ENCODE results near the gene NUMBL.
"Not testable (repeated sequence)": the region's sequence is repeated elsewhere in the genome, so short reads cannot be mapped to it uniquely, and the experiment has no call there.

The NUMBL gene

DNA sequence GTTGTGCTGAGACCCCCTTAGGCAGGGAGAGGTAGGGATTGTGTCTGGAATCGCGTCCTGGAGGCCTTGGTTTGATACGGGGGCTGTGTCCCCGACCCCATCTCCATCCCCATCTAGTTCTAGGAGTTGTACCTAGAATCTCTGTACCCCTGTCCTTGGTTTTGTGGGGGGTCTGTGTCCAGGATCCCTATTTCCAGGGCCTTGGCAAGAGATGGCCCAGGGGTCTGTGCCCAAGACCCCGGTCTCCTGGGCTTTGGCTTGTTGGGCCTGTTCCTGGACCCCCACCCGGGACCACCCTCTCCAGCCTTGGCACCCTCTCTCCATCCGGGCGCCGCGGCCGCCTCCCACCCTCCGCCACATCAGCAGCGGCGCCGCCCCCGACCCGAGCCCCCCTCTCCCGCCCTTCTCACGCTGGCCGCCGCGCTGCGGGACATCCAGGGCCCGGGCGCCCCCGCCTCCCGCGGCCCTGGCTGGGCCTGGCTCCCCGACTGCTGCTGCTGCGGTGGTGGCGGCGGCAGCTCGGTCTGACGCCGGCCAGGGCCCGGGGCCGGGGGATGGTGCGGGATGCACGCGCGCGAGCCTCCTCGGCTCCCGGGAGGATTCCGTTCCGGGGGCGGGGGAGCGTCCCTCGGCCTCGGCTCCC, at the start of gene NUMBL:
NUMBL (minus strand) TSS at position 602 of the 643 bp plus-strand sequence; CDS start at position 434, 168 bp downstream.
- no peak for DNase-seq

DNA sequence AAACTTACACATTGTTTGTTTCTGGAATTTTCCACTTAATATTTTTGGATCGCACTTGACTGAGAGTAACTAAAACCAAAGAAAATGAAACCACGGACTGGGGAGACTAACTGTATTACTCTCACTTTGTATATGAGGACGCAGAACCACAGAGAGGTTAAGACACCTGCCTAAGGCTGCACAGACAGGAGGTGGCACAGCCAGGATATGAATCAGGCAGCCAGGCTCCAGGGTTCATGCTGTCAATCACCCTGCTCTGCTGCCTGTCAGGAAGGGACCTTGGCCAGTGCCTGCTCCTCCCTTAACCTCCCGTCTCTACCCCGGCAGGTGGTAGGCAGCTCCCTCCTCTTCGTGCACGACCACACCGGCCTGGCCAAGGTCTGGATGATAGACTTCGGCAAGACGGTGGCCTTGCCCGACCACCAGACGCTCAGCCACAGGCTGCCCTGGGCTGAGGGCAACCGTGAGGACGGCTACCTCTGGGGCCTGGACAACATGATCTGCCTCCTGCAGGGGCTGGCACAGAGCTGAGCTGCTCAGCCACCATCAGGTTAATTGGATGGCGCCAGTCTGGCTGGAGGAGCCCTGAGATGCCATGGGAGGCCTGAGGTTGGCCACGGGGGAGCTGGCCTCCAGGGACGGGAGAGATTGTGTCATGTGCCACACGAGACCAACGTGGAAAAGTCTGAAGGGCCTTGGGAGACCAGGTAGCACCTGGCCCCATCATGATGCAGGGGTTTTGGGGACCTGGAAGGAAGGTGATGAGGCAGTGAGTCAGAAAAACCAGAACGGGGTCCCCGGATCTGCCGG, 48.8 kb upstream of the NUMBL start:
- no peak for DNase-seq

DNA sequence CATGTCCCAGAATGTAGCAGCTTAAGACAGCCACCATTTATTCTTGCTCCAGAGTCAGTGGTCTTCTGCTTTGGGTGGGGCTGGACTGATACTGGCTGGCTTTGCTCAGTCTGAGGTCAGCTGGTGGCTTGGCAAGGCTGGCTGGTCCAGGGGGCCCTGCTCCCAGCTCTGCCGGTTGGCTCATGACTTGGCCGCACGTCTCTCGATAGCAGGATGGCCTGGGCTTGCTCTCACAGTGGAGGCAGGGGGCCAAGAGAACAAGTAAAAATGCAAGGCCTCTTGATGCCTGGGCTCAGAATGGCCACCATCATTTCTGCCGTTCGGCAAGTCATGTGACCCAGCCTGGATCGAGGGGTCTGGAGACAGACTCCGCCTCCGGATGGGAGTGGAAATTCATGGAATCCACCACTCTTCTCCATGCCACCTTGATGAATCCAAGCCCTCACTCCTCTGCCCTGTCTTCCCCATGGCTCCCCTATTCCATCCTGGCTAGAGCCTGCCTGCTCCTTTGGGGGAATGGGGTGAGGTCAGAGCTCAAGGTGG, 46.7 kb upstream of the NUMBL start:
- DNase-seq = no peak

DNA sequence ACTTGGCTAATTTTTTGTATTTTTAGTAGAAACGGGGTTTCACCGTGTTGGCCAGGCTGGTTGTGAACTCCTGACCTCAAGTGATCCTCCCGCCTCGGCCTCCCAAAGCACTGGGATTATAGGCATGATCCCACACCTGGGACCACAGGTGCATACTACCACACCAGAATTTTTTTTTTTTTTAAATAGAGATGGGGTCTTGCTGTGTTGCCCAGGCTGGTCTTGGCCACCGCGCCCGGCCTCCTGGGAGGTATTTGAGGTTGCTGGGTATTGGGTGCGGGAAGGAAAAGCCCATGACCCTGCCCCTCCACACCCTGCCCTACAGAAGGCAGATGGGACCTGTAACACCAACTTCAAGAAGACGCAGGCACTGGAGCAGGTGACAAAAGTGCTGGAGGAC, 46.2 kb upstream of the NUMBL start:
- DNase-seq = no peak

DNA sequence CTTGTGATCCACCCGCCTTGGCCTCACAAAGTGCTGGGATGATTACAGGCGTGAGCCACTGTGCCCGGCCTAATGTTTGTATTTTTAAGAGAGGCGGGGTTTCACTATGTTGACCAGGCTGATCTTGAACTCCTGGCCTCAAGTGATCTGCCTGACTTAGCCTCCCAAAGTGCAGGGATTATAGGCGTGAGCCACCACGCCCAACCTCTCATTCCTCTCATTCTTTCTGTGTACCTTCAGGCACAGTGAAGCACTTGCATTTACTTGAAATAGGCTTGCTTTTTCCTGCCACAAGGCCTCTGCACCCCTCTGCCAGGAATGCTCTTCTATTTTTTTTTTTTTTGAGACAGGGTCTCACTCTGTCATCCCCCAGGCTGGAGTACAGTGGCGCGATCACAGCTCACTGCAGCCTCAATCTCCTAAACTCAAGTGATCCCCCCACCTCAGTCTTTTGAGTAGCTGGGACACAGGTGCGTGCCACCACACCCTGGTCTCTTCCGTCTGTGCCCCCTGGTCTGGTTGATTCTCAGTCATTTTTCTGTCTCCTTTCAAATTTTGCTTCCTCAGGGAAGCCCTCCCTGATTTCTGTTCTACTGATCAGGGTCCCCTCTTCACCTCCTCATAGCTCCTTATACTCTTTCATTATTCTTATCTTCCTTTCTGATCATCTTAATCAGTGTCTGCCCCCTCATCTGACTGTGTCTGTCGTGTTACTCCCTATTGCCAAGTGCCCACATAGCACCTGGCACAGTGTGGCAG, 44.7 kb upstream of the NUMBL start:
- DNase-seq = no peak

DNA sequence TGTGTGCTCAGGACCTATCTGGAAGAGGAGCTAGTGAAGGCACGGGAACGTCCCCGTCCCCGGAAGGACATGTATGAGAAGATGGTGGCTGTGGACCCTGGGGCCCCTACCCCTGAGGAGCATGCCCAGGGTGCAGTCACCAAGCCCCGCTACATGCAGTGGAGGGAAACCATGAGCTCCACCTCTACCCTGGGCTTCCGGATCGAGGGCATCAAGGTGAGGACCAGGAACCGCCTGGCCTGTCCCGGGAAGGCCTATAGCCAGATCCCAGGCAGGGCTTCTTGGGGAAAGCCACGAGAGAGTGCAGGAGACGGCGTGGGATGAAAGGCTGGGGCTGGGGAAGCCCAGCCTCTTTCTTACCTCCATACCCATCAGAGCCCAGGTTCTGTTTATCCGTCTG, 42.7 kb upstream of the NUMBL start:
- DNase-seq = no peak

DNA sequence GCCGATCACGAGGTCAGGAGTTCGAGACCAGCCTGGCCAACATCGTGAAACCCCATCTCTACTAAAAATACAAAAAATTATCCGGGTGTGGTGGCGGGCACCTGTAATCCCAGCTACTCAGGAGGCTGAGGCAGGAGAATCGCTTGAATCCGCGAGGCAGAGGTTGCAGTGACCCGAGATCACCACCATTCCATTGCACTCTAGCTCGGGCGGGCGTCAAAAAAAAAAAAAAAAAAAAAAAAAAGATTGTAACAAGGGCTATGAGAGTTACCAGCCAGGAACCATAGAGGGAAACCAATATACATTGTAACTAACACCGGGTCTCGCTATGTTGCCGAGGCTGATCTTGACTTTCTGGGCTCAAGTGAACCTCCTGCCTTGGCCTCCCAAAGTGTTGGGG, 41.9 kb upstream of the NUMBL start:
- DNase-seq = not testable (repeated sequence)

DNA sequence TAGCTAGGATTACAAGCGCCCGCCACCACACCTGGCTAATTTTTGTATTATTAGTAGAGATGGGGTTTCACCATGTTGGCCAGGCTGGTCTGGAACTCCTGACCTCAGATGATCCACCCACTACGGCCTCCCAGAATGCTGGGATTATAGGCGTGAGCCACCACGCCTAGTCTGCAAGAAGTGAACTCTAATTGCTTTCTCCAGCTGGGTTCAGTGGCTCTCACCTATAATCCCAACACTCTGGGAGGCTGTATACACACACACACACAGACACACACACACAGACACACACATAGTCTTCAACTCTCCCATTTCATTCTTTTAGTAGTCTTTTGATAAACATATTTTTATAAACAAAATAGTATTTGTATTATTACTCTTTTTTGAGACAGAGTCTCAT, 39.6 kb upstream of the NUMBL start:
- not testable (repeated sequence) for DNase-seq

DNA sequence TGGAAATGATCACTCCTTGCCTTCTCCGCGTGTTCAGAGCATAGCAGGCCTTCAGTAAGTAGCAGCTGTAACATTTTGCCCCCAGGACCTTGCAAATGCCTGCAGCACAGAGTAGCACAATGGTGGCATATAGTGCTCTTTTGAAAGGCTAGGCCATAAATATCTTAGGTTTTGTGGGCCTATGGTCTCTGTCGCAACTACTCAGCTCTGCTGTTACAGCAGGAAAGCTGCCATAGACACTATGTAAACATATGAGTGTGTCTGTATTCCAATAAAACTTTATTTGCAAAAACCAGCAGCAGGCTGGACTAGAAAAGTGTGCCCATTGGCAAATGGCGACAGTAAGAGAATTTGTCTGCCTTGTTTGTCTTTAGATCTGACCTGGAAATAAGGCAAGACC, 35.8 kb upstream of the NUMBL start:
- DNase-seq = no peak

DNA sequence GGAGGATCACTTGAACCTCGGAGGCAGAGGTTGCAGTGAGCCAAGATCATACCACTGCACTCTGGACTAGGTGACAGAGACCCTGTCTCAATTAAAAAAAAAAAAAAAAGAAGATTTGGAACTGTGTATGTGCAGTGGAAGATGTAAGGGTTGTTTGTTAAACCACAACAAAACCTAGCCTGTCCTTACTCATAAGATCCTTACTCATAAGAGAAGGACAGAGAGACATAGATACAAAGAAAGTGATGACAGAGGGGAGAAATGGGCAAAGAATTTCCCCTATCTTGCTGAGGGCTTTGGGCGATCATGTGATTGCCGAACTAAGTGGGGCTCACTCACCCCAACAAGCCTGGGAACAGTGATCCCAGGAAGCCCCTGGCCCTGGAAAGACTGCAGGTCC, 34.4 kb upstream of the NUMBL start:
- no peak for DNase-seq

DNA sequence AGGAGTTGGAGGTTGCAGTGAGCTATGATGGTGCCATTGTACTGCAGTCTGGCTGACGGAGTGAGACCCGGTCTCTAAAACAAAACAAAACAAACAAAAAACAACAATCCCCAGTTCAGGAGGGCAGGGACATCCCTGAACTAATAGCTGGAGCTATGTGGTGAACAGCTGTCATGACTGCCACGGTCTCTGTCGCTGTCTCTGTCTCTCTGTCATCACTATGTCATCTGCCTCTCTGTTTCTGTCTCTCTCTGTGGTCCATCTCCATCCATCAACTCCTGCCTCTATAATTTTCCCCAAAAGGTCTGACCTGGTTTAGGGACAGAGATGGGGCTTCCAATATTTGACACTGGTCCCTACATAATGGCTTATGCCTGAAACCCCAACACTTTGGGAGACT, 33.9 kb upstream of the NUMBL start:
- no peak for DNase-seq

DNA sequence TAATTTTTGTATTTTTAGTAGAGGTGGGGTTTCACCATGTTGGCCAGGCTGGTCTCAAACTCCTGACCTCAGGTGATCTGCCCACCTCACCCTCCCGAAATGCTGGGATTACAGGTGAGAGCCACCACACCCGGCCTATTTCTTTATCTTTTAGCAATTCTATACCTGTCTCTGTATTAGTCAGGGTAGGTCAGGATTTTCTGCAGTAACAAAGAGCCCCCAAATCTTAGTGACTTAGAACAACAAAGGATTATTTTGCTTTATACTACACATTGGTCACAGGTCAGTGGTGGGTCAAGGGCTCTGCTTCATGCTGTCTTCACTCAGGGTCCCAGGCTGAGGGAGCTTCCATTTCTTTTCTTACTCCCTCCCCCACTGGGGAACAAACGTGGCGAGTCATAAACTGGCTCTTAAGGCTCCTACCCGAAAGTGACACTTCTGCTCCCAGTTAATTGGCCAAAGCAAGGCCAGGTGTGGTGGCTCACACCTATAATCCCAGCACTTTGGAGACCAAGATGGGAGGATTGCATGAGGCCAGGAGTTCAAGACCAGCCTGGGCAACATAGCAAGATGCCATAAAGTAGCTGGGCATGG, 33.3 kb upstream of the NUMBL start:
- DNase-seq = no peak

DNA sequence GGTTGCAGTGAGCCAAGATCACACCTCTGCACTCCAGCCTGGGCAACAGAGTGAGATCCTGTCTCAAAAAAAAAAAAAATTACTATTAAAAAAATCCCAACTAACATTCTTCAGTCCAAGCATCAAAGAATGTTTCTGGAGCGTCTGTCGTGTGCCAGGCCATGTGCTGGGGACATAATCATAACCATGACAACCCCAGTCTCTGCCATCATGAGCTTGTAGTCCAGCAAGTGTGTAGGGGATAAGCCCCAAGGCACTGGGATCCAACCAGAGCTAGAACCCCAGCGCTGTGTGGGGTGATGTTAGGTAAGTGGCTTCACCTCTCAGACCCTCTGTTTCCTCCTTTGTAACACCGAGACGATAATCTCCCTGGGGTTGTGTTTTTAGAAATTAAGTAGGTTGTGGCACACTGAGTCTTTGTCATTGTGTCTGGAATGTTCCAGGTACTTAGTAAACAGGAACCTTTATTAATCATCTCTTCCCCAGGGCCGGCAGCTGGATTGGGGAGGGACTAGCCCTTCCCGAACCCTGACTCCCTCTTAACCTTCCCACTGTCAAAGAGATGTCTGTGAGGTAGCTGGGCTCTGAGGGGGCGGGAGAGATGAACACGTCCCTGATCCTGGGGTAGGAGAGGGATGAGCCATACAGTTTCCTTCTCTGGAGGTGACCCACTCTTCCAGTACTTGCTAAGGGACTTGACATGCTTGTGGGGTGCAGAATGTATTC, 31.6 kb upstream of the NUMBL start:
- no peak for DNase-seq

DNA sequence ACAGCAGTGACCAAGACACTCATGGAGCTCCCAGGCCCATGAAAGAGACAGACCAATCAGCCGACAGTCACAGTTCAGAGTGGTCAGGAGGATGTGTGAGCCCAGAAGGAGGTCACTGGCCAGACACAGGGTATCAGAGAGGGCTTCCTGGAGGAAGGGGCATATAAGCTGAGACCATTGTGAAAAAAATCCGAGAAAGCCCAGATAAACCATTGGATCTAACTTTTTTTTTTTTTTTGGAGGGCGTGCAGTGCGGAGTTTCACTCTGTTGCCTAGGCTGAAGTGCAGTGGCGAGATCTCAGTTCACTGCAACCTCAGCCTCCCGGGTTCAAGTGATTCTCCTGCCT, 30.7 kb upstream of the NUMBL start:
- no peak for DNase-seq

DNA sequence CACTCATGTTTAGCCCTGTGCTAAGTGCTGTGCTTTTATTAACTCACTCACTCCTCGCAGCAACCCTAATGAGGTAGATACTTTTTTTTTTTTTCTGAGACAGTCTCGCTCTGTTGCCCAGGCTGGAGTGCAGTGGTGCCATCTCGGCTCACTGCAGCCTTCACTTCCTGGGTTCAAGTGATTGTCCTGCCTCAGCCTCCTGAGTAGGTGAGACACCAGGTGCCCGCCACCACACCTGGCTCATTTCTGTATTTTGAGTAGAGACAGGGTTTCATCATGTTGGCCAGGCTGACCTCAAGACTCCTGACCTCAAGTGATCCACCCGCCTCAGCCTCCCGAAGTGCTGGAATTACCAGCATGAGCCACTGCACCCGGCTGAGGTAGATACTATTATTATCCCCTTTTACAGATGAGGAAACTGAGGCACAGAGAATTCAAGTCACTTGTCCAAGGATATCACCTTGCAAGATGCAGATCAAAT, 29.0 kb upstream of the NUMBL start:
- no peak for DNase-seq

DNA sequence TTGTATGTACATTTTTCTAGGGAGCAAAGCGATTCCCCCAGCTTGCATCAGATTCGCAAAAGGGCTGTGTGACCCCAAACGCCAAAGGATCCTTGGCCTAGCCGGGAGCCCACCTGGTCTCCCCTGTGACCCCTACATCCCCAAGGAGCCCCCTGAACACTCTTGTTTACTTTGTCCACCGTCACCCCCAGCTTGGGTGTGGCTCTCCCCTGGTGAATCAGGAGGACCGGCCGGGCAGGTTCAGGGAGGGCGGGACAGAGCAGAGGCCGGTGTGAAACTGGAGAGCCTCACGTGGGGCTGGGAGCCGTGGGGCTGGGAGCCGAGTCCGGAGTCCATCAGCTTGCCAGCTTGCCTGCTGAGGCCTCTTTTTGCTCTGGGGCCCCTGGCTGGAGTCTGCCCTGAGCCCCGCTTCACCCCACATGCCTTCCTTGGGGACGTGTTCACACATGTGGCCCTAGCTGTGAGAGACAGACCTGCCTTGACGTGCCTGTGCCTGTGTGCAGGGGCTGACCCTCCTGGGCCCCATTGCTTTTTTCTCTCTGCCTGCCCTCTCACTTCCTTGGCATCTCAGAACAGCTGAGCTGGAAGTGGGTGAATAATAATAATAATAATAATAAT, 28.4 kb upstream of the NUMBL start:
- DNase-seq = no peak

DNA sequence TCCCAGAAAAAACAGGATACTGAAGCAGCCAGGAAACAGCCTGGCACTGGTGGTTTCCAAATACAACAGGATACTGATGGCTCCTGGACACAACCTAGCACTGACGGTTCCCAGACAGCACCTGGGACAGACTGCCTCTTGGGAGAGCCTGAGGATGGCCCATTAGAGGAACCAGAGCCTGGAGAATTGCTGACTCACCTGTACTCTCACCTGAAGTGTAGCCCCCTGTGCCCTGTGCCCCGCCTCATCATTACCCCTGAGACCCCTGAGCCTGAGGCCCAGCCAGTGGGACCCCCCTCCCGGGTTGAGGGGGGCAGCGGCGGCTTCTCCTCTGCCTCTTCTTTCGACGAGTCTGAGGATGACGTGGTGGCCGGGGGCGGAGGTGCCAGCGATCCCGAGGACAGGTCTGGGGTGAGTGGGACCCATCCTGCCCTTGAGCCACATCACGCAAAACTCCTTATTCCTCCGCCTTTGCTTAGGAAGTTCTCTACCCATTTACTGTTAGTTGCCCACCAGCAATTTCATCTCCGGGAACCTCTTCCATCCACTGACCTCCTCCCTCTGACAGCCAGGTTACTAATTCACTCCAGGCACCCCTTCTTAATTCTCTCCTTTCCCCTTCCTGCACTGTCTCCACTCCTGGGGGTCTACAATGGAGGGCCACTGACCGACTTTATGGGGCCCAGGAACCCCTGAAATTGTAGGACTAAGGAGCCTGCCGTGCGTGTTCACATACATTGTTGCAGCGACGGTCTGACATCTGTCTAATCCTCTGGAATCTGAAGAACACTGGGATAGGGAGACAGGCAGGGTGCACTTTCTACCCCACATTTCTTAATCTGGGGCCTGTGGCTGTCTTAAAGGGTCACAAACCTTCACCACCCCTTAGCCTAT, 27.7 kb upstream of the NUMBL start:
- DNase-seq = no peak

DNA sequence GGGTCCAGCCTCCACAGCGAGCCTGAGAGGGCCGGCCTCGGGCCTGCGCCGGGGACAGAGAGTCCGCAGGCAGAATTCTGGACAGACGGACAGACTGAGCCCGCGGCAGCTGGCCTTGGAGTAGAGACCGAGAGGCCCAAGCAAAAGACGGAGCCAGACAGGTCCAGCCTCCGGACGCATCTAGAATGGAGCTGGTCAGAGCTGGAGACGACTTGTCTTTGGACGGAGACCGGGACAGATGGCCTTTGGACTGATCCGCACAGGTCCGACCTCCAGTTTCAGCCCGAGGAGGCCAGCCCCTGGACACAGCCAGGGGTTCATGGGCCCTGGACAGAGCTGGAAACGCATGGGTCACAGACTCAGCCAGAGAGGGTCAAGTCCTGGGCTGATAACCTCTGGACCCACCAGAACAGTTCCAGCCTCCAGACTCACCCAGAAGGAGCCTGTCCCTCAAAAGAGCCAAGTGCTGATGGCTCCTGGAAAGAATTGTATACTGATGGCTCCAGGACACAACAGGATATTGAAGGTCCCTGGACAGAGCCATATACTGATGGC, 27.0 kb upstream of the NUMBL start:
- no peak for DNase-seq

DNA sequence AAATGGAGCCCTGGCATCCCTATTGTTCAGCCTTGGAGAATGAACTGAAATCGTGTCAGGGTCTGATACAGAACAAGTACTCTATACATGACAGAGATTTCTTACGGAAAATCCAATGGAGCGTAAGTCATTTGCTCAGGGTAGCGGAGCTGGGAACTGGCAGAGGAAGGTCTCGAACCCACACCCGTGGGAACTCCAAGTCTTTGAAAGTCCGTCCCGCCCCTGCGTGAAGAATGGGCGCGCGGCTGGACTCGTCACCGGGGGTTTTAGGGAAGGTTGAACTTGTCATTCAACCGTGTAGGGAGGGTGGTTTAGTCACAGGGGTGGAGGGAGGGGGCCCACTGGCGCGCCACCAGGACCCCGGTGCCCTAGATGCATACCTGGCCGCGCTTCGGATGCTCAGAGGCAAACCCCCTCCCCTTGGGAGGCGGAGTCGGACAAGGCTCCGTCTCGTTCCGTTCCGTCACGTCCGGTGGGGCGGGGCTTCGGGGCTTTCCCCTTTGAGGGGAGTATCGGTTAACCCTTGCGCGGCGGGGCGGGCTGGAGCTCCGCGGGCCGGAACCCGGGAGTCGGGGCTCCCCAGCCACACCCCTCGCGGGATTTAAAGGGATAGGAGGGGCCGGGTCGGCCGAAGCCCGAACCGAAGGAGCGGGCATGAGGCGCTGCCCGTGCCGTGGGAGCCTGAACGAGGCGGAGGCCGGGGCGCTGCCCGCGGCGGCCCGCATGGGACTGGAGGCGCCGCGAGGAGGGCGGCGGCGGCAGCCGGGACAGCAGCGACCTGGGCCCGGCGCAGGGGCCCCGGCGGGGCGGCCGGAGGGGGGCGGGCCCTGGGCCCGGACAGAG, 26.3 kb upstream of the NUMBL start, which contains the start of the genes COQ8B and ITPKC:
COQ8B (minus strand) TSS at position 405 of the 843 bp plus-strand sequence. CDS start 2,254 bp downstream, outside the sequence.
ITPKC (plus strand) TSS at position 631 of the 843 bp plus-strand sequence; CDS start at position 655, 24 bp downstream.
- peak; percentile 93 for DNase-seq
